BJ (cell line): Measurements from ENCODE around the gene ZNF804A. TPM values are rescaled to one million over a fixed set of nuclear protein-coding genes. Genes with fewer than 3 reads are reported as not detected.

Experiments
- CTCF ChIA-PET: fragments of 350-600 bp; formaldehyde crosslinking; extraction: SDS; loops from one replicate; lab custom pipeline; 2021; ENCODE audit warnings: antibody characterized with exemption, inconsistent platforms; lab: Yijun Ruan, JAX
- POLR2A ChIA-PET: fragments of 300-600 bp; sonication (Branson Sonifier 250); formaldehyde crosslinking; extraction: SDS; loops from one replicate; lab custom pipeline; 2021; ENCODE audit warnings: antibody characterized with exemption; lab: Charles Lee
- DNase-seq: peaks from one replicate; pipeline ENCODE4 v3.0.0-alpha.2; 2011; ENCODE audit warnings: low read depth
- H3K27me3 ChIP-seq: 2 replicates; pipeline ENCODE4 v1.6.0; 2011; ENCODE audit warnings: low read length; ENCODE audit not compliant: control insufficient read depth, insufficient read depth
- H3K36me3 ChIP-seq: 2 replicates; pipeline ENCODE4 v1.5.1; 2011; ENCODE audit warnings: low read length; ENCODE audit not compliant: control insufficient read depth, insufficient read depth
- H3K4me3 ChIP-seq: 2 replicates; pipeline ENCODE4 v1.5.1; 2011; ENCODE audit warnings: low read depth, mild to moderate bottlenecking, control low read depth, low read length
- polyA plus RNA-seq: library from polyadenylated mRNA; depleted of rRNA; stranded (reverse); fragments of >200 nt; gene quantifications from 2 replicates; pipeline ENCODE4 v1.2.3, GENCODE V29; 2011
- TF ChIP-seq, protein P1 (sequence below): IDR thresholded peaks from 2 replicates; pipeline ENCODE4 v1.5.1; 2011; ENCODE audit warnings: low read depth, mild to moderate bottlenecking, control low read depth, inconsistent platforms, low read length, moderate library complexity; ENCODE audit not compliant: insufficient read depth

The ZNF804A gene
- polyA plus RNA-seq, 1 experiment = 0.53 TPM

DNA sequence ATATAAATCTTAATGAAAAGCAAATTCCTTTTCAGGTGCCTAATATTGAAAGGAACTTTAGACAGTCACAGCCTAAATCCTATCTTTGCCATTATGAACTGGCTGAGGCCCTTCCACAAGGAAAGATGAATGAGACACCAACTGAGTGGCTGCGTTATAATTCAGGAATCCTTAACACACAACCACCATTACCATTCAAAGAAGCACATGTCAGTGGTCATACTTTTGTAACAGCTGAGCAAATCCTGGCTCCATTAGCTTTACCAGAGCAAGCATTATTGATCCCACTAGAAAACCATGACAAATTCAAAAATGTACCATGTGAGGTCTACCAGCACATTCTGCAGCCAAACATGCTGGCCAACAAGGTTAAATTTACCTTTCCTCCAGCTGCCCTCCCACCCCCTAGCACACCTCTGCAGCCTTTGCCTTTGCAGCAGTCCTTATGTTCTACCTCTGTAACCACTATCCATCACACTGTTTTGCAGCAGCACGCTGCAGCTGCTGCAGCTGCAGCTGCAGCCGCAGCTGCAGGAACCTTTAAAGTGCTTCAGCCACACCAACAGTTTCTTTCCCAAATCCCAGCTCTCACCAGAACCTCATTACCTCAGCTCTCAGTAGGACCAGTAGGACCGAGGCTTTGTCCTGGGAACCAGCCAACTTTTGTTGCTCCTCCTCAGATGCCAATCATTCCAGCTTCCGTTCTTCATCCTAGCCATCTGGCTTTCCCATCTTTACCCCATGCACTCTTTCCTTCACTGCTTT, 340.1 kb downstream of the ZNF804A start:
- TF ChIP-seq, protein P1, sequence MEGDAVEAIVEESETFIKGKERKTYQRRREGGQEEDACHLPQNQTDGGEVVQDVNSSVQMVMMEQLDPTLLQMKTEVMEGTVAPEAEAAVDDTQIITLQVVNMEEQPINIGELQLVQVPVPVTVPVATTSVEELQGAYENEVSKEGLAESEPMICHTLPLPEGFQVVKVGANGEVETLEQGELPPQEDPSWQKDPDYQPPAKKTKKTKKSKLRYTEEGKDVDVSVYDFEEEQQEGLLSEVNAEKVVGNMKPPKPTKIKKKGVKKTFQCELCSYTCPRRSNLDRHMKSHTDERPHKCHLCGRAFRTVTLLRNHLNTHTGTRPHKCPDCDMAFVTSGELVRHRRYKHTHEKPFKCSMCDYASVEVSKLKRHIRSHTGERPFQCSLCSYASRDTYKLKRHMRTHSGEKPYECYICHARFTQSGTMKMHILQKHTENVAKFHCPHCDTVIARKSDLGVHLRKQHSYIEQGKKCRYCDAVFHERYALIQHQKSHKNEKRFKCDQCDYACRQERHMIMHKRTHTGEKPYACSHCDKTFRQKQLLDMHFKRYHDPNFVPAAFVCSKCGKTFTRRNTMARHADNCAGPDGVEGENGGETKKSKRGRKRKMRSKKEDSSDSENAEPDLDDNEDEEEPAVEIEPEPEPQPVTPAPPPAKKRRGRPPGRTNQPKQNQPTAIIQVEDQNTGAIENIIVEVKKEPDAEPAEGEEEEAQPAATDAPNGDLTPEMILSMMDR = no peak
- Histone ChIP-seq H3K4me3 (no peak overlapping the region), H3K27me3 (no peaks in the 10 kb centered on the region), H3K36me3 (no peaks in the 10 kb centered on the region)
- no peak for DNase-seq
- POLR2A ChIA-PET = no interaction called here
- CTCF ChIA-PET = interaction anchor here (0.6 kb wide), 1 partner anchor 12 kb away, joined by 3 read pairs; no protein-coding TSS in a partner anchor

GRCh38 chr2:184945326-184945725, 347.0 kb downstream of the ZNF804A start:
- no peaks in the 10 kb centered on the region for H3K36me3 ChIP-seq
- H3K4me3 ChIP-seq = no peak overlapping the region
- TF ChIP-seq, protein P1 = no peak
- CTCF ChIA-PET = no interaction called here
- H3K27me3 ChIP-seq = no peaks in the 10 kb centered on the region
- no peak for DNase-seq
- POLR2A ChIA-PET = no interaction called here

DNA sequence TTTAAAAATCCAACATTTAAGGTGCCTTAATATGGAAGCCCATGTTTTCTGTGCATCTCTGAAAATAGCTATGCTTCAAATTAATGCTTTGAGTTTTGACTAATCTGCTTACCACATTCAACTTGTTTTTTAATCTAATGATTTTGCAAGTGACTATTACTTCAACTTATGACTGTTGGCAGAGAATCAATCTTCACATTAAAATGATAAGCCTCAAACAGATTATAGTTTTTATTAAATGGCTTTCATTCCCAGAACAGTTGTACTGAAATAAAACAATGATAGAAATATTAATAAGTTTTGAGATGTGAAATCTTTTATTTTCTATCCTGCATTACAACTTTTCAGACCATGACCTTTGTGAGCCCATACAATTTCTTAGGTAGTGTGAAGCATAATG, 347.5 kb downstream of the ZNF804A start:
- no peak for DNase-seq
- H3K36me3 ChIP-seq = no peaks in the 10 kb centered on the region
- TF ChIP-seq, protein P1 = no peak
- no peak overlapping the region for H3K4me3 ChIP-seq
- POLR2A ChIA-PET = no interaction called here
- CTCF ChIA-PET = no interaction called here
- no peaks in the 10 kb centered on the region for H3K27me3 ChIP-seq

GRCh38 chr2:184956856-184957255, 358.5 kb downstream of the ZNF804A start:
- TF ChIP-seq, protein P1 = no peak
- POLR2A ChIA-PET = no interaction called here
- no peaks in the 10 kb centered on the region for H3K36me3 ChIP-seq
- H3K4me3 ChIP-seq = no peak overlapping the region
- DNase-seq = no peak
- no peaks in the 10 kb centered on the region for H3K27me3 ChIP-seq
- CTCF ChIA-PET = no interaction called here

DNA sequence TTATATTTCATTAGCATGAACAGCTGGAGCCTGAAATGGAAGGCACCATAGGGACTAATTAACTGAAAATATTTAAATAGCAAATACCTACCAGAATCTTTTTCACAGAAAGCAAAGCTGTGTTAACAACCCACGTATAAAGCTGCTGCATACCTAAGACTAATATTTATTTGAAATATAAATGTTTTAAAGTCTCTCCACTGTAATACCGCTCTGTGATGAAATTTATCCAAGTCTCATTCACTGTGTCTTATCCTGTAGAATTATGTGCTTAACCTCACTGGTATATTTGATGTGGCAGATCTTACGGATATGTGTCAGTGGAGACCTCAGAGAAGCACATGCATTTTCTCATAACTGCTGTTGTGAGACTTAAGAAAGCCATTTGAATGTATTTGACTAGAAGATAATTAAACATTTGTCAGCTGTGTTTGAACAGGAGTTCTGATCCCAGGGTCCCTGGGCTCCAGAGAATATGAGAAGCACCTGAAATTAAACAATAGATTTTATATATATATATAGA, 373.3 kb downstream of the ZNF804A start:
- Histone ChIP-seq H3K36me3 (no peaks in the 10 kb centered on the region), H3K27me3 (no peaks in the 10 kb centered on the region), H3K4me3 (no peak overlapping the region)
- TF ChIP-seq, protein P1 = no peak
- DNase-seq = no peak
- CTCF ChIA-PET = no interaction called here
- POLR2A ChIA-PET = no interaction called here
